ENCODE measurements around the gene SUPT5H.

DNA sequence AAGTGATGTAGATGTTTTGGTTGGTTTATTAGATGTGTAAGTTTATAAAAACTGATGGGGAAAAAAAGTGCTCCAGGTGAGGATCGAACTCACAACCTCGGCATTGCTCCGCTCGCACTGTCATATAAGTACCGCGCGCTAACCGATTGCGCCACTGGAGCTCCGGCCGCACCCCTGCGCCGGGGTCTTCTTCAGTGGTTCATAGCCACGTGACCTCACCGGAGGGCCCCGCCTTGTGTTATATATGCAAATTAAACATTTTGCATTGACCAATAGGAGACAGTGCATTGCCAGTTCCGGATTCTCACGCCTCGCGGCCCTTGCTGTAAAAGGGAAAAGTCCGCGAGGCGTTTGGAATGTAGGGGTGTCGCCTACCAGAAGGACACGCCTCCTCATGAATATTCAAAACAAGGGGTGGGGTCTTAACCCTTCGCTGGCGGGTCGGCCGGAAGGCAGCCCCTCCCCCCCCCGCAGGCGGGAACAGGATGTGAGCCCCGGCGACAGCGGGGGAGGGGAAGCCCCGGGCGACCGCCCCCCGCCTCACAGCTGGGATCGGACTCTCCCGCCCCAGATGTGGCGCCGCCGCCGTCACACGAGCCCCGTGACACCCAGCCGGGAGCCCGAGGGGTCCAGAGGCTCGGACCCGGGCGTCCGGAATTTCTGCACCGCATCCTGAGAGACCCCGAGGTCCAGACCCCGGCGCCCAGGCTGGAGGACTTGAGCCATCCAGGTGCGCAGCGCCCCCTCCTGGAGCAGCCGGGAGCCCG, 33.1 kb upstream of the SUPT5H start, which contains the start of gene PLEKHG2:
- no peak for TF ChIP-seq GATA3 (IDR thresholded peaks at IDR 0.05; ENCODE audit: low read depth, low read length)
- no peak for TF ChIP-seq GATA2 (IDR thresholded peaks at IDR 0.05; ENCODE audit: low read depth, low read length)

All from SH-SY5Y (cell line).